Ovary (tissue), 3 donors: Measurements from ENCODE around the gene RAP1GAP.

Experiments
- POLR2A ChIP-seq: fragments of 450-650 bp; IDR thresholded peaks from one replicate; pipeline ENCODE4 v1.6.1; 2017; ENCODE audit warnings: antibody characterized with exemption, mild to moderate bottlenecking, moderate library complexity
- TF ChIP-seq, protein P1 (sequence below), 3 donors: fragments of 450-650 bp in 2 of 3; fragments of 200-600 bp in 1 of 3; IDR thresholded peaks; one replicate each; pipeline versions ENCODE4 v1.5.1 to v1.8.0; 2016 to 2022; ENCODE audit warnings: antibody characterized with exemption in 3 of 3, mild to moderate bottlenecking in 1 of 3
- donor health status: DM: no; HTN: no; CAD: no.

DNA sequence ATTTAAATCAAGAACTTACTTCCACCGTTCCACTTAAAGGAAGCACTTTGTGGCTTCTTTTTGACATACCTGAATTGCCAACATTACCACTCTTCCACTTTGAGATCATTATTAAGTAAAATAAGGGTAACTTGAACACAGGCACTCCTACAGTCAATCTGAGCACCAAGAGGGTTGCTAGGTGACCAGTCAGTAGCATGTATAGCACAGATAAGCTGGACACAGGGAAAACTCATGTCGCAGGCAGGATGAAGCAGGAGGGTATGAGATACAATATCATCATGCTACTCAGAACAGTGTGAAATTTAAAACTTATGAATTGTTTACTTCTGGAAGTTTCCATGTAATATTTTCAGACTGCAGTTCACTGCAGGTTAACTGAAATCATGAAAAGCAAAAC, 47.0 kb upstream of the RAP1GAP start:
- TF ChIP-seq, protein P1, sequence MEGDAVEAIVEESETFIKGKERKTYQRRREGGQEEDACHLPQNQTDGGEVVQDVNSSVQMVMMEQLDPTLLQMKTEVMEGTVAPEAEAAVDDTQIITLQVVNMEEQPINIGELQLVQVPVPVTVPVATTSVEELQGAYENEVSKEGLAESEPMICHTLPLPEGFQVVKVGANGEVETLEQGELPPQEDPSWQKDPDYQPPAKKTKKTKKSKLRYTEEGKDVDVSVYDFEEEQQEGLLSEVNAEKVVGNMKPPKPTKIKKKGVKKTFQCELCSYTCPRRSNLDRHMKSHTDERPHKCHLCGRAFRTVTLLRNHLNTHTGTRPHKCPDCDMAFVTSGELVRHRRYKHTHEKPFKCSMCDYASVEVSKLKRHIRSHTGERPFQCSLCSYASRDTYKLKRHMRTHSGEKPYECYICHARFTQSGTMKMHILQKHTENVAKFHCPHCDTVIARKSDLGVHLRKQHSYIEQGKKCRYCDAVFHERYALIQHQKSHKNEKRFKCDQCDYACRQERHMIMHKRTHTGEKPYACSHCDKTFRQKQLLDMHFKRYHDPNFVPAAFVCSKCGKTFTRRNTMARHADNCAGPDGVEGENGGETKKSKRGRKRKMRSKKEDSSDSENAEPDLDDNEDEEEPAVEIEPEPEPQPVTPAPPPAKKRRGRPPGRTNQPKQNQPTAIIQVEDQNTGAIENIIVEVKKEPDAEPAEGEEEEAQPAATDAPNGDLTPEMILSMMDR (IDR thresholded peaks at IDR 0.05), result no peak
- TF ChIP-seq POLR2A, result no peak
